Caki2 (cell line): ENCODE data around the gene ZNF791. TPM values are rescaled to one million over a fixed set of nuclear protein-coding genes. Genes with fewer than 3 reads are reported as not detected.
"Not testable (repeated sequence)": the region's sequence is repeated elsewhere in the genome, so short reads cannot be mapped to it uniquely, and the experiment has no call there.

ENCODE experiments used
- DNase-seq: peaks from one replicate; pipeline ENCODE4 v3.0.0-alpha.2; 2015; ENCODE audit warnings: low read depth
- in situ Hi-C: cut with HindIII; loops from 2 replicates; pipeline ENCODE4 v1.10.0; 2016; ENCODE audit warnings: low sequenced_read_pairs, low pct_unique_long_range_greater_than_20kb, mixed read lengths
- total RNA-seq: library from RNA; depleted of rRNA; stranded (reverse); fragments of >200 nt; shearing (Covaris generic); gene quantifications from 2 replicates; pipeline ENCODE4 v1.2.3, GENCODE V29; 2014; ENCODE audit warnings: low replicate concordance

ZNF791 gene
- total RNA-seq, 1 experiment from 2014 or later: 9.8 TPM

GRCh38 chr19:12657966-12658365 lies 47.2 kb downstream of the ZNF791 start:
- no peak for DNase-seq
- in situ Hi-C loops: no loop called here

GRCh38 chr19:12660980-12661379 lies 50.3 kb downstream of the ZNF791 start:
- in situ Hi-C loops: no loop called here

DNA sequence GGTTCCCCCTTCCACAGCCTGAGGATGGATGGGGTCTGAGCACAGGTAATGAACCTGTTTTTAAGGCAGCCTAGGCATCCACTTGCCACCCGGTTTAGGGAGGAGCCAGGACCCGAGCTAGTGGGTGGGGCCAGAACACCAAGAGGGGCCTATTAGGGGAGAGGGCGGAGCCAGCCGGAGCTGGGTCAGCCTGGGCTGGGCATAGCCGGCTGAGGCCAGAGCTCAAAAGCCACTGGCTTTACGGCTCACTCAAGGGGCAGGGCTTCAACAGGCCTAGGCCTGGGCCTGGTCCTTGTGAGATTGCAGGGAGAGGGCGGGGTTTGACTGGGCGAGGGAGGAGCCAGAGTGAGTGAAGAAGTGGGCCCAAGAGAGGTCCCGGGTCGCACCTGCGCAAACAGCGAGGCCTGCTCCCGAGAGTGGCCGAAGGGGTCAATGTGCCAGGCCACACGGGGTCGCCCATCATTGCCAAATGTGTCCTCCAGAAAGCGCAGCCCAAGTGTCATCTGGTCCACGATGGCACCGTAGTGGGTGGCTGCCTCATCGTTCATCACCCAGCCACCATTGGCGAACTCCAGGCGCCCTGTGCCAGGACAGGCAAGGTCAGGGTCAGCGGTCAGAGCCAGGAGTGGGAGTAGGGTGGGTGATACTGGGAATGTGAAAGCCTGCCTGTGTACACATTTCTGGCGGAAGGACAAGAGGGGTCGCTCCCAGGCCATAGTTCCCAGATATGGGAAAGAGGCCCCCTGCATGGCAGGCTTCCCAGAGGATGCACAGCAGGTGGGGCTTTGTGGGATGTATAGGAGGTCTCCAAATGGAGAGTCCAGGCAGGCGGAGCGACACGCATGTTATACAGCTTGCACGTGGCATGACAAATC lies 53.9 kb downstream of the ZNF791 start:
- in situ Hi-C loops: no loop called here

More at GRCh38 chr19:12660980-12661379, 50.3 kb downstream of the ZNF791 start:
- no peak for DNase-seq

GRCh38 chr19:12665281-12665573 lies 54.5 kb downstream of the ZNF791 start:
- in situ Hi-C loops: no loop called here
- no peak for DNase-seq

More for the DNA sequence above, 53.9 kb downstream of the ZNF791 start:
- peak; percentile 33 for DNase-seq

- in situ Hi-C loops: no loop called here
- DNase-seq: no peak
Observed at GRCh38 chr19:12665671-12666264, 55.0 kb downstream of the ZNF791 start.

GRCh38 chr19:12666265-12667048 lies 55.7 kb downstream of the ZNF791 start, which contains the start of the genes MAN2B1 and WDR83:
Gene MAN2B1 (minus strand): TSS chr19:12666742. CDS start chr19:12666701, 41 bp downstream.
Gene WDR83 (plus strand): TSS chr19:12666807. CDS start chr19:12669791, 2,984 bp downstream.
- in situ Hi-C loops: no loop called here
- DNase-seq: peak; percentile 81

GRCh38 chr19:12667731-12668302 lies 57.1 kb downstream of the ZNF791 start:
- DNase-seq: no peak
- in situ Hi-C loops: no loop called here

DNA sequence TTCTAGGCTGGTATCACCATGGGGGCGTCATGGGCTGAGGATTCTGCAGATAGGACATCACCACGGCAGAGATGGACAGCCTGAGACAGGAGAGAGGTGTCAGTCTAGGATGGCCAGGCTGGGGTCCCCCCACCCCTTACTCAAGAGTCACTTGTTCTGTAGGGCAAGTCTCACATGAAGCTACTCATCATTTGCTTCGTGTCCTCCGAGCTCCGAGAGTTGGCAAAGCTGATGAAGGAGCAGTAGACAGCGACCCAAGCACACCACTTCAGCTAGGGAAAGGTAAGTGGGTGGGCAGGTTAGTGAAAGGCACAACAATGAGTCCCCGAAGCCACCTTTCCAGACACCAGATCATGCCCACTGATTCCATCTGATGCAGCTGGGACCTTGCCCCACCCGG lies 57.6 kb downstream of the ZNF791 start:
- in situ Hi-C loops: no loop called here
- DNase-seq: no peak

GRCh38 chr19:12668932-12669269 lies 58.2 kb downstream of the ZNF791 start:
- no peak for DNase-seq
- in situ Hi-C loops: no loop called here

DNA sequence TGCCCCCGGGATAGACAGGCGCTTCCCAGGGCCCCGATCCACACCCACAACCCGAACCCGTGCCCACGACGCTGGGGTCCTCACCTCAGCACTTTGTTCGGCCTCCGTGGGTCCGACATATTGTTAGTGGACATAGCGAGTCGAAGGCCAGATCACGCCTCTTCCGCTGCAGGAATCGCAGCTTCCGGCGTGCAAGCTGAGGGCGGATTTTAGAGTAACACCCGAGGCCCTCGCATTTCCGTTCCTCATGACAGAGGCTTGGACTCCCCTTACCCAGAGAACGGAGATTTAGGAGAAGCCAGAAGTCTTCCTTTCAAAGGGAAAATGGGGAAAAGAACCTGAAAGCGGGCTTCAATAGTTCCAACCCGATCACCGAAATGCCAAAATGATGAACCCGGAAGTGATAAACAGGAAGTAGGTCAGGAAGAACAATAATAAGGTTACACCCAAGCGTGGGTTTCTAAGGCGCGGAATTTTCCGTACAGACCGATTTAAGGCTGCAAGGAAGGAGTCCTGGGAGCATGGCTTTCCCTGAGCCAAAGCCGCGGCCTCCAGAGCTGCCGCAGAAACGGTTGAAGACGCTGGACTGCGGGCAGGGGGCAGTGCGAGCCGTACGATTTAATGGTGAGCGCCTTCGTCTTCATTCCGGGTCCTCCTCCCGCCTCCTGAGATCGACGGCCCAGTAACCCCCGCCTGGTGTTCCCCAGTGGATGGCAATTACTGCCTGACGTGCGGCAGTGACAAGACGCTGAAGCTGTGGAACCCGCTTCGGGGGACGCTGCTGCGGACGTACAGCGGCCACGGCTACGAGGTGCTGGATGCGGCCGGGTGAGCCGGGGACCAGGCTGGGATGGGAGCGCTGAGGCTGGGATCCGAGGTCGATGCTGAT lies 58.8 kb downstream of the ZNF791 start:
- in situ Hi-C loops: no loop called here
- DNase-seq: peak; percentile 87

- in situ Hi-C loops: no loop called here
- no peak for DNase-seq
Observed at GRCh38 chr19:12670159-12670928, 59.6 kb downstream of the ZNF791 start.

DNA sequence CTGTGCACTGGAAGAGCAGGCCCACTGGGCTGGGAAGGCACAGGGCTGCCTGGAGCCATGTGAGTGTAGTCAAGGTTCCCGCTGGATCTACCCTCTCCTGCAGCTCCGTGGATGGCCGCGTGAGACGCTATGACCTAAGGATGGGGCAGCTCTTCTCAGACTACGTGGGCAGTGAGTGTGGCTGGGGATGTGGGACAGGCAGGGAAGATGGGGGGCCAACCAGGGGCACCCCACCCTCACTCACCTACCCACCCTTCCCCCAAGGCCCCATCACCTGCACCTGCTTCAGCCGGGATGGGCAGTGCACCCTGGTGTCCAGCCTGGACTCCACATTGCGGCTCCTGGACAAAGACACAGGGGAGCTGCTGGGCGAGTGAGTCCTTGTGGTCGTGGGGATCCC lies 62.0 kb downstream of the ZNF791 start:
- DNase-seq: no peak
- in situ Hi-C loops: no loop called here

DNA sequence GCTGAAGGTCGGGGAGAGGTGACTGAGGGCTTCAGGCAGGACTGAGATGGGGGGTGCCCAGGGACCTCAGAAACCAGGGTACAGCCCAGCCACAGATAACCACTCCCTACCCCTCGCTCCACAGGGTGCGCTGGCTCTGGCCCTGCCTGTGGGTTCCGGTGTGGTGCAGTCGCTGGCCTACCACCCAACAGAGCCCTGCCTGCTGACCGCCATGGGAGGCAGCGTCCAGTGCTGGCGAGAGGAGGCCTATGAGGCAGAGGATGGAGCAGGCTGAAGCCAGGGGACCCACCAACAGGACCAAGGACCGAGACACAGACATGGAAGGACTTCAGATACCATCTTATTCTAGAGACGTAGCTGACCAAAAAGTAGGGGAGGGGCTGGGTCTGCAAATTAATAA lies 64.7 kb downstream of the ZNF791 start:
- in situ Hi-C loops: no loop called here
- DNase-seq: no peak

DNA sequence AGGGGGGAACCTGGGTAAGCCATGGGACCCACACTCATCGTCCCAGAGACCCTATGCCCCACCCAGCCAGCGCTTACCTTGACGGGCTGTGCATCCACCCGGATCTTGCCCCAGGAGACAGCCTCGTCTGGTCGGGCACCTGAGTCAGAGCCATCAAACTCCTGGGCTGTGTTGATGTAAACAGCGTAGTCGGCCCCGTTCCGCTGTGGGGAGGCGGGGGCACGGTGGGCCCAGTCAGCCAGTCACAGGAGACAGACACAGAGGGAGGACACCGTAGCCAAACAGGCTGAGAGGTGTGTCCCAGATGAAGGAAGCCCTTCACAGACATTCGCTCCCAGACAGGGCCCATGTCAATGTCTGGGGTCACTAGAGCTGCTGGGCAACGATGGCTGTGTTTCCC lies 65.2 kb downstream of the ZNF791 start:
- DNase-seq: no peak
- in situ Hi-C loops: no loop called here

DNA sequence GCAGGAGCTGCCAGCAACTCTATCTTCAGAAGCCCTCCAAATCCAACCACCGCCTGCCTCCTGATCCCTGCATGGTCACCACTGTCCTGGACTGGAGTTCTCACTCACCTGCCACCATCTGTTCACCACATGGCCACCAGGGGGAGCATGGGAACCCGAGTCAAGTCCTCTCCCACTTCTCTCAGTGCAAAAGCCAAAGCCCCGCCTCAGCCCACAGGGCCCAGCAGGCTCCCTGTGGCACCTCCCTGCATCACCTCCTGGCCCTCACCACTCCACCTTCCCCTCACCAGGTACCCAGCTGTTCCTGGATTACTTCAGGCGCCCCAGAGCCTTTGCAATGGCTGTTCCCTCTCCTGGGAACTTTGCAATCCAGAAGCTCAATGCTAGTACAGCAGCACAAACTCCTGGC lies 65.7 kb downstream of the ZNF791 start:
- in situ Hi-C loops: no loop called here
- DNase-seq: peak; percentile 57

- no peak for DNase-seq
- in situ Hi-C loops: no loop called here
Observed at GRCh38 chr19:12676928-12677327, 66.2 kb downstream of the ZNF791 start.

- in situ Hi-C loops, DNase-seq: not testable (repeated sequence)
Observed at GRCh38 chr19:12678039-12678438, 67.3 kb downstream of the ZNF791 start.
